GM19240 (cell line): Measurements from ENCODE around the gene ANKRD30B.
"Not testable (repeated sequence)": the region's sequence is repeated elsewhere in the genome, so short reads cannot be mapped to it uniquely, and the experiment has no call there.

Source experiments
- DNase-seq: peaks from one replicate; pipeline ENCODE4 v3.0.0; 2011; ENCODE audit warnings: low spot score; ENCODE audit not compliant: insufficient read length

ANKRD30B gene

GRCh38 chr18:14856256-14856655 is 108.3 kb downstream of the ANKRD30B start:
- not testable (repeated sequence) for DNase-seq

GRCh38 chr18:14858514-14858913 is 110.5 kb downstream of the ANKRD30B start:
- DNase-seq, result not testable (repeated sequence)

GRCh38 chr18:14859995-14860394 is 112.0 kb downstream of the ANKRD30B start:
- DNase-seq, result not testable (repeated sequence)

GRCh38 chr18:14866426-14866825 is 118.5 kb downstream of the ANKRD30B start:
- DNase-seq, result not testable (repeated sequence)

GRCh38 chr18:14867988-14868387 is 120.0 kb downstream of the ANKRD30B start:
- DNase-seq, result not testable (repeated sequence)

GRCh38 chr18:14868825-14869224 is 120.9 kb downstream of the ANKRD30B start:
- not testable (repeated sequence) for DNase-seq

GRCh38 chr18:14878826-14879225 is 130.9 kb downstream of the ANKRD30B start:
- DNase-seq, result not testable (repeated sequence)

GRCh38 chr18:14900435-14900834 is 152.5 kb downstream of the ANKRD30B start:
- DNase-seq, result no peak
